Measurements from ENCODE around the gene TFEC.

DNA sequence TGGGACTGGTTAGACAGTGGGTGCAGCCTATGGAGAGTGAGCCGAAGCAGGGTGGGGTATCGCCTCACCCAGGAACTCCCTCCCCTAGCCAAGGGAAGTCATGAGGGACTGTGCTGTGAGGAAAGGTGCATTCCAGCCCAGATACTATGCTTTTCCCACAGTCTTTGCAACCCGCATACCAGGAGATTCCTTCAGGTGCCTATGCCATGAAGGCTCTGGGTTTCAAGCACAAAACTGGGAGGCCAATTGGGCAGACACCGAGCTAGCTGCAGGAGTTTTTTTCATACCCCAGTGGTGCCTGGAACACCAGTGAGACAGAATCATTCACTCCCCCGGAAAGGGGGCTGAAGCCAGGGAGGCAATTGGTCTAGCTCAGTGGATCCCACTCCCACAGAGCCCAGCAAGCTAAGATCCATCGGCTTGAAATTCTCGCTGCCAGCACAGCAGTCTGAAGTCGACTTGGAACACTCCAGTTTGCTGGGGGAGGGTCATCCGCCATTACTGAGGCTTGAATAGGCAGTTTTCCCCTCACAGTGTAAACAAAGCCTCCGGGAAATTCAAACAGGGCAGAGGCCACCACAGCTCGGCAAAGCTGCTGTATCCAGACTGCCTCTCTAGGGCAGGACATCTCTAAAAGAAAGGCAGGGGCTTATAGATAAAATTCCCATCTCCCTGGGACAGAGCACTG lies 141.4 kb downstream of the TFEC start:
- TF ChIP-seq CTCF (IDR thresholded peaks at IDR 0.05; ENCODE audit: extremely low read depth in 1 of 2, insufficient read depth in 1 of 2, low read depth in 1 of 2, low read length in 2 of 2) (no peak), POLR2A (IDR thresholded peaks at IDR 0.05; ENCODE audit: low read depth, low read length) (no peak), POLR2AphosphoS5 (IDR thresholded peaks at IDR 0.05; ENCODE audit: insufficient read depth, low read depth, low read length) (no peak), MAX (IDR thresholded peaks at IDR 0.05; ENCODE audit: insufficient read depth, insufficient read length) (no peak), MYC (IDR thresholded peaks at IDR 0.05; ENCODE audit: low read depth, low read length) (no peak), JUN (IDR thresholded peaks at IDR 0.05; ENCODE audit: borderline replicate concordance, insufficient read depth, insufficient read length, low read depth) (no peak), EZH2 (IDR thresholded peaks at IDR 0.05; ENCODE audit: borderline replicate concordance, low read depth, low read length, severe bottlenecking) (no peak), GATA2 (IDR thresholded peaks at IDR 0.05; ENCODE audit: insufficient read depth, insufficient read length, low read depth, low read length) (no peak)
